AG09319 (cell line): ENCODE results near the gene STYXL1.
"Not testable (repeated sequence)": the region's sequence is repeated elsewhere in the genome, so short reads cannot be mapped to it uniquely, and the experiment has no call there.

ENCODE experiments used
- DNase-seq: peaks from one replicate; pipeline ENCODE4 v3.0.0-alpha.2; 2010; ENCODE audit warnings: low read depth; ENCODE audit errors: extremely low read depth
- TF ChIP-seq, protein P1 (sequence below): IDR thresholded peaks from 2 replicates; pipeline ENCODE4 v1.5.1; 2011; ENCODE audit warnings: low read depth, mild to moderate bottlenecking, inconsistent platforms, low read length, moderate library complexity

Gene STYXL1

DNA sequence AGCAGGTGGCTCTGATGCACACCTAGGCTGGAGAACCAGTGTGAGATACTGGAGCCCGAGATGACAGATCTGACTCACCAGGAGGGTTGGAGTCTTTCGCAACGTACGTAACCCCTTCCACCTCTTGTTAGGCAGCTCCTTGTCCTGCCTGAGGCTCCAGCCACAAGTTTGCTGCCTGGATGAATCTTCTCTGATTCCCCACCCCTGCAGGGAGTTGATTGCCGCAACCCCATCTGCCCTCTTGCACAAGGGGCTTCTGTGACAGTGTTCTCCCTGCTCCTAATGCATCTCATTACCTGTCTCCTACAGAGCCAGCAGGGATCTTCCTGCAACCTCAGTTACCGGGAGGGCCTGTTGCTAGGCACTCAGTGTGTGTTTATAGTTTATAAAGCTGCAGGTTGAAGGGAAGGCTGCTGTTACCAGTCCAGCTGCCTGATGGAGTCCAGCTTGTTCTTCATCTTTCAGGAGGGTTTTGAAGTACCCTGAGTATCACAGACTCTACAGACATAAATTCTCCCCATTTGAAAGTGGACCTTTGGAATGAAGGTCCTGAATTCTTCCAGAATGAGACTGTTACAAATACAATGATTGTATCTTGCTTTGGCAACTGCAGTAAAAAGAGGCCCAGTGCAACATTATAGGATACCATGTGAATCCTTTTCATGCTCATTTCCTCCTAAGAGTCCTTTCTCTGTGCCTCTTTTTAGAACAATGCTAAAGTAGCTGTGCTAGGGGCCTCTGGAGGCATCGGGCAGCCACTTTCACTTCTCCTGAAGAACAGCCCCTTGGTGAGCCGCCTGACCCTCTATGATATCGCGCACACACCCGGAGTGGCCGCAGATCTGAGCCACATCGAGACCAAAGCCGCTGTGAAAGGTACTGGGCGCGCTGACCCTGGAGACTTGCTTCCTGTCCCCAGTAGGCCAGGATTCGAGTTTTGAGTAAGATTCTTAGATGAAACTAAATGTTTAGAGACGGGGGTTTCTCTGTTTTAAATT lies 6.6 kb upstream of the STYXL1 start:
- DNase-seq = no peak
- TF ChIP-seq, protein P1, sequence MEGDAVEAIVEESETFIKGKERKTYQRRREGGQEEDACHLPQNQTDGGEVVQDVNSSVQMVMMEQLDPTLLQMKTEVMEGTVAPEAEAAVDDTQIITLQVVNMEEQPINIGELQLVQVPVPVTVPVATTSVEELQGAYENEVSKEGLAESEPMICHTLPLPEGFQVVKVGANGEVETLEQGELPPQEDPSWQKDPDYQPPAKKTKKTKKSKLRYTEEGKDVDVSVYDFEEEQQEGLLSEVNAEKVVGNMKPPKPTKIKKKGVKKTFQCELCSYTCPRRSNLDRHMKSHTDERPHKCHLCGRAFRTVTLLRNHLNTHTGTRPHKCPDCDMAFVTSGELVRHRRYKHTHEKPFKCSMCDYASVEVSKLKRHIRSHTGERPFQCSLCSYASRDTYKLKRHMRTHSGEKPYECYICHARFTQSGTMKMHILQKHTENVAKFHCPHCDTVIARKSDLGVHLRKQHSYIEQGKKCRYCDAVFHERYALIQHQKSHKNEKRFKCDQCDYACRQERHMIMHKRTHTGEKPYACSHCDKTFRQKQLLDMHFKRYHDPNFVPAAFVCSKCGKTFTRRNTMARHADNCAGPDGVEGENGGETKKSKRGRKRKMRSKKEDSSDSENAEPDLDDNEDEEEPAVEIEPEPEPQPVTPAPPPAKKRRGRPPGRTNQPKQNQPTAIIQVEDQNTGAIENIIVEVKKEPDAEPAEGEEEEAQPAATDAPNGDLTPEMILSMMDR = no peak

DNA sequence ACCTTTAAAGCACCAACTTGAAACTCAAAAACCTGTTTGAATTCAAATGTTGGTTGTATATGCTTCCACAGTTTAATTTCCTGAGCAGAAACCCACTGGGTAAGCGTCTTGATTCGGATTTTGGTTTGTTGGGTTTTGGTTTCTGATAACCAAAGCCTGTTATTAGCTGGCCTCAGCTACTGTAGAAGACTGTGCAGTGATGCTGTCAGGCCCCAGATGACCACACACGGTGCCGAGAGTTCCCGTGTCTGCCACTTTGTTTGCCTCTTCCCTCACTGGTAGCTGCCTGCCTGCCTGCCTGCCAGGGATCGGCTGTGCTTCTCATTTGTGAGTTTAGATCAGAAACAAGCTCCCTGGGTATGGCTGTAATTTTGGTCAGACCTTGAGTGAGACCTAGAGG lies 5.7 kb upstream of the STYXL1 start:
- TF ChIP-seq, protein P1 = no peak
- DNase-seq = no peak

DNA sequence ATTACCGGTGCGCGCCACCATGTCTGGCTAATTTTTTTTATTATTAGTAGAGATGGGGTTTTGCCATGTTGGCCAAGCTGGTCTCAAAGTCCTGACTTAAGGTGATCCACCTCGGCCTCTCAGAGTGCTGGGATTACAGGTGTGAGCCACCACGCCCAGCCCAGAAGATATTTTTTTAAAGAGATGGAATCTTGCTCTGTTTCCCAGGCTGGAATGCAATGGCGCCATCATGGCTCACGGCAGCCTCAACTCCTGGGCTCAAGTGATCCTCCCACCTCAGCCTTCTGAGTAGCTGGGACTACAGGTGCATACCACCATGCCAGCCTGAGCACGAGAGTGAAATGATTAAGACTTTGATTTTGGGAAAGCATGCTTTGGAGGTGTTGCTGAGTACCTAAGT lies 4.9 kb upstream of the STYXL1 start:
- DNase-seq = not testable (repeated sequence)

DNA sequence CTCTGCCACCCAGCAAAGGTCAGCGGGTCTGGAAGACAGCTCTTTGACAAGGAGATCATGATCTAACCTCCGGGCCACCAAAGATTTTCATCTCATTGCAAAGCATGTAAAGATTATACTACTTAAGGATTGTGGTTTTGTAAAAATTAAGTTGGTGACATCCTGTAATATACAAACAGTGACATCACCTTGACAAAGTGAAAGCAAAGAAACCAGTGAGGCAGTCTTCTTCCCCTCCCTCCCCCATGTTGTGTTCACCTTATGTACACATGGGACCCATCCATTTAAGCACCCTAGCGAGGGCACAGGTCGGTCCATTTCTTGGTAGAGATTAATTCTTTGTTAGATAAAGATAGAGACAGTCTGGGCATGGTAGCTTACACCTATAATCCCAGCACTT lies 4.0 kb upstream of the STYXL1 start:
- TF ChIP-seq, protein P1 = no peak
- DNase-seq = no peak

DNA sequence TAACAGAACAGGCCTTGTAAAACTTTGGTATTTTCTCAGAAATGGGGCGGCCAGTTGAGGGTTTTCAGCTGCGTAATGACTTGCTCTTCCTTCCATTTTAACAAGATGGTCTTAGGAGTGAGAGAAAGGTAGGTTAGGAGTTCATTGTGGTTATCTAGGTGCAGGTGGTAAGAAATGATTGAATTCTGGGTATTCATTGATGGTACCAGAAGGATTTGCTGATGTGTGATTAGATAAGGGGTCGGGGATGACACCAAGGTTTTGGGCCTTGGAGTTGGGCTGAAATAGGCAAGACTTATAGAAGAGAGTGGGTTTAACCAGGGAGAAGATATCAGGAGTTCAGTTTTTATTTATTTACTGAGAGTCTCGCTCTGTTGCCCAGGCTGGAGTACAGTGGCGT lies 2.7 kb upstream of the STYXL1 start:
- DNase-seq = no peak
- TF ChIP-seq, protein P1 = no peak

DNA sequence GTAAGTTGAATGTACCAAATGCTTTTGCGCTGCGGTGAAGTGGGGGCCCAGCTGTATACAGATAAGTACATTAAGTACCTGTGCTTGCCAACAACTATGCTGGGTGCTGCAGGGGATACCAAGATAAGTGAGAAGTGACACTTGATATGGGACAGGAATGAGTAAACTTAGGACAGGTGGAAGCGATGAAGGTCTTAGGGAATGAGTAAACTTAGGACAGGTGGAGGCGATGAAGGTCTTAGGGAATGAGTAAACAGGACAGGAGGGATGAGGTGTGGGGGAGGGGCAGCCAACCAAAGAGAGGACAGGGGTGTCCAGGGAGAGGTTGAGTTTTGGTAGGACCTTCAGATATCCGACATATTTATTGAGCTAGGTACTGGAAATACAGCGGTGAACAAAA lies 1.5 kb upstream of the STYXL1 start:
- TF ChIP-seq, protein P1 = no peak
- no peak for DNase-seq

DNA sequence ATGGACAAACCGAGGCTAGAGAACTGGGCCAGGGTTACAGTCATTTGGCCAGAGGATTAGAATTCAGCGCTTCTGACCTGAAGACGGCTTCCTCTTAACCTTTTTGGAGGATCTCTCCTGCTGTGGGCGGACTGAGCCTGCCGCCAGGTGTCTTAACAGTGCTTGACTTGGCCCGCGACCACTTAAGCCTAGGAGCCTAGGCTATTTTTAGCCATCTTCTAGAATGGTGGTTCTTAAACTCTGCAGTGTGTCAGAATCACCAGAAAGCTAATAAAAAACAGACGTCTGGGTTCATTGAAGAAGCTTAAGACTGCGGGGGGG lies 828 bp upstream of the STYXL1 start:
- no peak for DNase-seq
- TF ChIP-seq, protein P1 = no peak; the same call in 1 of the 2 replicates
